ENCODE data around the gene CSTA.

DNA sequence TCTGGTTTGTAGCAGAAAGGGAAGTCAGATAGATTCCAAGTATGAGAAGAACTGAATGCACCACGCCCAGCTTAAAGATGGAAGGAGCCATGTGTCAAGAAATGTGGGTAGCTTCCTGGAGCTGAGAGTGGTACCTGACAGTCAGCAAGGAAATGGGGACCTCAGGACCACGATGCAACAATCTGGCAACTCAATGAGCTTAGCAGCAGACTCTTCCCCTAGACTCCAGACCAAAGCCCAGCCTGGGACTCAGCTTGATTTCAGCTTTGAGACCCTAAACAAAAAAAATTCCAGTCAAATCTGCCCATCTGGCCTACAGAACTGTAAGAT, 33.6 kb downstream of the CSTA start:
- TF ChIP-seq POLR2A (IDR thresholded peaks at IDR 0.05; ENCODE audit: low read depth, low read length) (no peak), SPI1 (IDR thresholded peaks at IDR 0.05; ENCODE audit: low read depth, low read length) (no peak), POLR2AphosphoS5 (IDR thresholded peaks at IDR 0.05; ENCODE audit: low read depth, low read length) (no peak), TAF1 (IDR thresholded peaks at IDR 0.05; ENCODE audit: low read depth, low read length) (no peak), PAX5 (IDR thresholded peaks at IDR 0.05; ENCODE audit: insufficient read depth, low read length, severe bottlenecking) (no peak), POU2F2 (IDR thresholded peaks at IDR 0.05; ENCODE audit: low read depth, low read length) (no peak)

All from GM12891 (cell line).